Left lung (tissue), 10 donors: Measurements from ENCODE around the gene TMEM14B. TPM values are rescaled to one million over a fixed set of nuclear protein-coding genes. Genes with fewer than 3 reads are reported as not detected.
"Not testable (repeated sequence)": the region's sequence is repeated elsewhere in the genome, so short reads cannot be mapped to it uniquely, and the experiment has no call there.

Experiments
- ATAC-seq: fragments of 200-7000 bp; cut with Tn5 transposase; one replicate; pipeline ENCODE4 v1.9.1; 2020; ENCODE audit warnings: moderate library complexity
- DNase-seq, 4 donors: peaks; one replicate each; pipeline ENCODE4 v3.0.0-alpha.2; 2013 to 2020
- H3K27ac ChIP-seq, 2 donors: fragments of 200-600 bp; sonication (generic) in 1 of 2; one replicate each; pipeline versions ENCODE4 v1.5.0 to v1.8.0; 2020 to 2021
- H3K27me3 ChIP-seq, 2 donors: fragments of 200-600 bp; sonication (generic) in 1 of 2; one replicate each; pipeline versions ENCODE4 v1.5.0 to v1.8.0; 2020 to 2021
- H3K36me3 ChIP-seq, 2 donors: fragments of 200-600 bp; sonication (generic) in 1 of 2; one replicate each; pipeline versions ENCODE4 v1.5.0 to v1.8.0; 2020 to 2021
- H3K4me1 ChIP-seq, 2 donors: fragments of 200-600 bp; one replicate each; pipeline ENCODE4 v1.8.0; 2021
- H3K4me3 ChIP-seq, 2 donors: fragments of 200-600 bp; sonication (generic) in 1 of 2; one replicate each; pipeline versions ENCODE4 v1.5.0 to v1.8.0; 2020 to 2021; ENCODE audit warnings: mild to moderate bottlenecking in 1 of 2
- H3K9me3 ChIP-seq, 2 donors: fragments of 200-600 bp; sonication (generic) in 1 of 2; one replicate each; pipeline versions ENCODE4 v1.5.0 to v1.8.0; 2020 to 2021
- CTCF ChIP-seq, 2 donors: fragments of 200-600 bp; sonication (generic) in 1 of 2; IDR thresholded peaks; one replicate each; pipeline versions ENCODE4 v1.5.0 to v1.8.0; 2021; ENCODE audit warnings: antibody characterized with exemption in 2 of 2
- intact Hi-C, 2 donors: fragments of 100-400 bp; cut with DNase I; formaldehyde crosslinking; loops; one replicate each; pipeline versions ENCODE4 v1.11.2 to v1.14.2; 2022
- polyA plus RNA-seq, 6 donors: library from polyadenylated mRNA; unstranded; fragments of 120-200 nt; gene quantifications; one replicate each; pipeline ENCODE4 v1.2.1, GENCODE V29; 2013; ENCODE audit not compliant: insufficient read length in 6 of 6
- total RNA-seq, 2 donors: library from RNA; stranded (reverse); fragmentation: NEBNext Ultra II Directional; extraction: Animal tissue kit (Norgen Biotek cat#: 25700); gene quantifications; one replicate each; pipeline ENCODE4 v1.2.1, GENCODE V29; 2021
- donor health status: DM: no; HTN: yes; CAD: no.
- donor health status: DM: no; HTN: no; CAD: no.

The TMEM14B gene
- total and polyA plus RNA-seq, 8 donors = 71.1 to 117 (median 103) TPM

GRCh38 chr6:10743515-10743914, 4.1 kb upstream of the TMEM14B start:
- DNase-seq = no peak
- H3K36me3 ChIP-seq = peaks cover 0 to 6% of the 10 kb centered on the region in 2 donors
- TF ChIP-seq CTCF (IDR thresholded peaks at IDR 0.05) = no peak
- H3K4me1 ChIP-seq = peaks cover 3 to 14% of the 10 kb centered on the region in 2 donors
- H3K4me3 ChIP-seq = no peak overlapping the region
- H3K9me3 ChIP-seq = no peaks in the 10 kb centered on the region
- ATAC-seq = no peak
- intact Hi-C loops = no loop called here
- no peak overlapping the region for H3K27ac ChIP-seq
- no peaks in the 10 kb centered on the region for H3K27me3 ChIP-seq

- peaks cover 0 to 6% of the 10 kb centered on the region in 2 donors for H3K36me3 ChIP-seq
- H3K9me3 ChIP-seq = no peaks in the 10 kb centered on the region
- H3K4me1 ChIP-seq = peaks cover 8 to 30% of the 10 kb centered on the region in 2 donors
- no peak overlapping the region for H3K4me3 ChIP-seq
- no peak overlapping the region for H3K27ac ChIP-seq
- ATAC-seq = no peak
- no peaks in the 10 kb centered on the region for H3K27me3 ChIP-seq
- TF ChIP-seq CTCF (IDR thresholded peaks at IDR 0.05) = no peak
- intact Hi-C loops = no loop called here
- no peak for DNase-seq
These were observed 2.5 kb upstream of the TMEM14B start for GRCh38 chr6:10745116-10745515.

- H3K27ac ChIP-seq = peak overlapping the region; percentile 66 to 84
- intact Hi-C loops = no loop called here
- H3K9me3 ChIP-seq = no peaks in the 10 kb centered on the region
- ATAC-seq (no peak), DNase-seq (no peak)
- H3K4me3 ChIP-seq = peak overlapping the region; percentile 59 to 69
- no peaks in the 10 kb centered on the region for H3K27me3 ChIP-seq
- H3K36me3 ChIP-seq = peaks cover 0 to 17% of the 10 kb centered on the region in 2 donors
- TF ChIP-seq CTCF (IDR thresholded peaks at IDR 0.05) = no peak
- peaks cover 8 to 30% of the 10 kb centered on the region in 2 donors for H3K4me1 ChIP-seq
These were observed 722 bp upstream of the TMEM14B start for GRCh38 chr6:10746915-10747250.

- Histone ChIP-seq H3K4me3 (no peak overlapping the region), H3K36me3 (peaks cover 0 to 35% of the 10 kb centered on the region in 2 donors), H3K9me3 (no peaks in the 10 kb centered on the region), H3K27me3 (no peaks in the 10 kb centered on the region), H3K27ac (no peak overlapping the region), H3K4me1 (peaks cover 8 to 30% of the 10 kb centered on the region in 2 donors)
- DNase-seq (no peak), ATAC-seq (no peak)
- no peak for TF ChIP-seq CTCF (IDR thresholded peaks at IDR 0.05)
- intact Hi-C loops = no loop called here
These were observed 2.1 kb downstream of the TMEM14B start for GRCh38 chr6:10749734-10750133.

DNA sequence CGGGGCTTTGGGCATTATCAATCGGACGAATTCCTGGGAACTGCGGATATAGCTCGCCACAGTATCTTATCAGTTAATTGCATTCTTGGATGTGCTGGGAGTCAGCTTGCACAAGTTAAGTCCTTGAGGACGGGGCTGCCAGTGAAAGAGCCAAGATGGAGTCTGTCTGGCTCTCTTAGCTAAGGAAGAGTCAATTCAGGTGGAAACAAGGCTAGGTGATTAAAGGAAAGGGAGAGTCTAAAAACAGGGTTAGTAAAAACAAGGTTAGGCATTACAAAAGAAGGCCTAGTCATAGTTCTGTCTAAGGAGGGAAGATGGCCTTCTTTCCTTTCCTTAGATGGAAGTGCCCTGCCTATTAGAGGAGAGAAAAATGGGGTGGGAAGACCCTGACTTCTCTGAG, 3.0 kb downstream of the TMEM14B start:
- H3K9me3 ChIP-seq, DNase-seq, H3K27ac ChIP-seq, ATAC-seq, H3K4me3 ChIP-seq, intact Hi-C loops, H3K27me3 ChIP-seq: not testable (repeated sequence)
- Histone ChIP-seq H3K4me1 (peaks cover 8 to 30% of the 10 kb centered on the region in 2 donors), H3K36me3 (peaks cover 0 to 43% of the 10 kb centered on the region in 2 donors)

GRCh38 chr6:10751757-10752156, 4.2 kb downstream of the TMEM14B start:
- H3K27ac ChIP-seq, H3K27me3 ChIP-seq, H3K9me3 ChIP-seq, ATAC-seq, H3K4me3 ChIP-seq, DNase-seq, intact Hi-C loops: not testable (repeated sequence)
- peaks cover 0 to 49% of the 10 kb centered on the region in 2 donors for H3K36me3 ChIP-seq
- peaks cover 8 to 26% of the 10 kb centered on the region in 2 donors for H3K4me1 ChIP-seq
